Nephron (organoid): ENCODE results near the gene SYNDIG1.

Experiments
- H3K27ac Mint-ChIP-seq, 3 experiments: 2 replicates each; pipeline ENCODE4 v1.8.0; 2020; ENCODE audit warnings: mixed read lengths in 3 of 3, mild to moderate bottlenecking in 2 of 3, moderate library complexity in 1 of 3
- H3K27me3 Mint-ChIP-seq: 2 replicates; pipeline ENCODE4 v1.8.0; 2021; ENCODE audit warnings: low read depth, mild to moderate bottlenecking, moderate library complexity, mixed read lengths
- H3K36me3 Mint-ChIP-seq: 2 replicates; pipeline ENCODE4 v1.8.0; 2020; ENCODE audit warnings: low read depth, mixed read lengths
- H3K4me1 Mint-ChIP-seq: 2 replicates; pipeline ENCODE4 v1.8.0; 2020; ENCODE audit warnings: mixed read lengths
- H3K4me3 Mint-ChIP-seq, 3 experiments: 2 replicates each; pipeline ENCODE4 v1.8.0; 2020; ENCODE audit warnings: mild to moderate bottlenecking in 3 of 3, mixed read lengths in 3 of 3, moderate library complexity in 2 of 3
- H3K9me3 Mint-ChIP-seq: 2 replicates; pipeline ENCODE4 v1.8.0; 2020; ENCODE audit warnings: mixed read lengths
- CTCF ChIP-seq, 3 experiments: fragments of 200-600 bp; sonication (generic); IDR thresholded peaks; one replicate each; pipeline ENCODE4 v1.5.0; 2021; ENCODE audit warnings: antibody characterized with exemption in 3 of 3; ENCODE audit not compliant: unreplicated experiment in 3 of 3

The SYNDIG1 gene

GRCh38 chr20:24495266-24495665 is 25.8 kb downstream of the SYNDIG1 start:
- no peak overlapping the region for H3K4me3 Mint-ChIP-seq
- peaks cover 23% of the 10 kb centered on the region for H3K4me1 Mint-ChIP-seq
- no peaks in the 10 kb centered on the region for H3K9me3 Mint-ChIP-seq
- no peak for TF ChIP-seq CTCF (IDR thresholded peaks at IDR 0.05; ENCODE audit: unreplicated experiment in 3 of 3)
- peaks cover 9% of the 10 kb centered on the region for H3K27me3 Mint-ChIP-seq
- H3K27ac Mint-ChIP-seq, result no peak overlapping the region
- no peaks in the 10 kb centered on the region for H3K36me3 Mint-ChIP-seq

GRCh38 chr20:24497851-24498250 is 28.4 kb downstream of the SYNDIG1 start:
- Mint-ChIP-seq H3K4me1 (peaks cover 22% of the 10 kb centered on the region), H3K9me3 (no peaks in the 10 kb centered on the region), H3K36me3 (no peaks in the 10 kb centered on the region), H3K27ac (peak overlapping the region in 2 of 3 experiments; percentile 39 to 57), H3K4me3 (no peak overlapping the region), H3K27me3 (peaks cover 11% of the 10 kb centered on the region)
- TF ChIP-seq CTCF (IDR thresholded peaks at IDR 0.05; ENCODE audit: unreplicated experiment in 3 of 3), result no peak

- H3K36me3 Mint-ChIP-seq, result no peaks in the 10 kb centered on the region
- H3K4me3 Mint-ChIP-seq, result no peak overlapping the region
- no peak overlapping the region for H3K27ac Mint-ChIP-seq
- peaks cover 30% of the 10 kb centered on the region for H3K4me1 Mint-ChIP-seq
- H3K27me3 Mint-ChIP-seq, result peaks cover 9% of the 10 kb centered on the region
- TF ChIP-seq CTCF (IDR thresholded peaks at IDR 0.05; ENCODE audit: unreplicated experiment in 3 of 3), result no peak
- H3K9me3 Mint-ChIP-seq, result no peaks in the 10 kb centered on the region
These were observed 29.2 kb downstream of the SYNDIG1 start for GRCh38 chr20:24498641-24499040.

DNA sequence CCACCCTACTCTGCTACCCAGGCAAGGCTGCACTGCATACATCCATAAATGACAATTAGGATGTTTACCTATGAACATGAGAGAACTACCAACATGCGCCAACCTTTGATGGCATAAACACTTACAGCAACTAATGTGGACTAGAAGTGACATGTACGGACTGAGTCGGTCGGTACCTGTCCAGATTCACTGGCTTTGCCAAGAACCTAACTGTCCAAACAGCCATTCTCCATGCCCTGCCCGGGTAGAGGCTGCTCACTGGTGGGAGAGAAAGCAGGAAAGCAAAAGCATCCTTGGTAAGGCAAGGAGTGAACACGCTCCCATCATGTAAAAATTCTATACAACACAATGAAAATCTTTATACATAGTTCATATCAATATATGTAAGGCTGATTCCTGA is 30.0 kb downstream of the SYNDIG1 start:
- Mint-ChIP-seq H3K27ac (no peak overlapping the region), H3K27me3 (peaks cover 6% of the 10 kb centered on the region), H3K36me3 (no peaks in the 10 kb centered on the region), H3K4me1 (peaks cover 31% of the 10 kb centered on the region), H3K4me3 (no peak overlapping the region), H3K9me3 (no peaks in the 10 kb centered on the region)
- TF ChIP-seq CTCF (IDR thresholded peaks at IDR 0.05; ENCODE audit: unreplicated experiment in 3 of 3), result no peak

- TF ChIP-seq CTCF (IDR thresholded peaks at IDR 0.05; ENCODE audit: unreplicated experiment in 3 of 3), result no peak
- Mint-ChIP-seq H3K4me1 (peaks cover 31% of the 10 kb centered on the region), H3K27ac (no peak overlapping the region), H3K9me3 (no peaks in the 10 kb centered on the region), H3K36me3 (no peaks in the 10 kb centered on the region), H3K27me3 (peaks cover 13% of the 10 kb centered on the region), H3K4me3 (no peak overlapping the region)
These were observed 32.5 kb downstream of the SYNDIG1 start for GRCh38 chr20:24501764-24502556.

GRCh38 chr20:24502661-24503060 is 33.2 kb downstream of the SYNDIG1 start:
- Mint-ChIP-seq H3K4me1 (peaks cover 29% of the 10 kb centered on the region), H3K27me3 (peaks cover 13% of the 10 kb centered on the region), H3K4me3 (no peak overlapping the region), H3K9me3 (no peaks in the 10 kb centered on the region), H3K27ac (no peak overlapping the region), H3K36me3 (no peaks in the 10 kb centered on the region)
- no peak for TF ChIP-seq CTCF (IDR thresholded peaks at IDR 0.05; ENCODE audit: unreplicated experiment in 3 of 3)
